Muscle of leg (tissue), 11 donors: ENCODE data around the gene BANP. TPM values are rescaled to one million over a fixed set of nuclear protein-coding genes. Genes with fewer than 3 reads are reported as not detected.

Experiments used
- DNase-seq: peaks from one replicate; pipeline ENCODE4 v3.0.0; 2013
- H3K27ac ChIP-seq: one replicate; pipeline ENCODE4 v1.5.1; 2013; ENCODE audit warnings: mild to moderate bottlenecking, low read length, control low read depth
- H3K27me3 ChIP-seq: one replicate; pipeline ENCODE4 v1.6.1; 2013; ENCODE audit warnings: low read length; ENCODE audit not compliant: control insufficient read depth, insufficient read depth
- H3K36me3 ChIP-seq: one replicate; pipeline ENCODE4 v1.6.1; 2013; ENCODE audit warnings: low read length; ENCODE audit not compliant: control insufficient read depth, insufficient read depth
- H3K4me1 ChIP-seq: one replicate; pipeline ENCODE4 v1.6.1; 2013; ENCODE audit warnings: low read length; ENCODE audit not compliant: control insufficient read depth, insufficient read depth
- H3K4me3 ChIP-seq: one replicate; pipeline ENCODE4 v1.5.1; 2013; ENCODE audit warnings: low read length, control low read depth
- H3K9me3 ChIP-seq: replicated peaks from 2 replicates; pipeline ENCODE4 v1.6.1; 2013; ENCODE audit warnings: low read depth, low read length; ENCODE audit not compliant: control insufficient read depth
- WGBS: methylation state at CpG from one replicate; pipeline ENCODE4 v1.1.5; 2013; ENCODE audit warnings: missing lambda C conversion rate; ENCODE audit not compliant: insufficient coverage; 5-methylcytosine and 5-hydroxymethylcytosine counted together
- polyA plus RNA-seq, 8 donors: library from polyadenylated mRNA; unstranded; fragments of 120-200 nt; gene quantifications; one replicate each; pipeline versions ENCODE4 v1.2.1 to v1.2.3, GENCODE V29; 2013; ENCODE audit warnings: inconsistent platforms in 1 of 8, low replicate concordance in 1 of 8; ENCODE audit not compliant: insufficient read length in 8 of 8, insufficient read depth in 1 of 8
- total RNA-seq: library from RNA; stranded (reverse); fragments of 120-200 nt; gene quantifications from one replicate; pipeline ENCODE4 v1.2.4, GENCODE V29; 2013

Gene BANP
- total and polyA plus RNA-seq, 9 donors, result 11.2 to 18.9 (median 15.1) TPM

DNA sequence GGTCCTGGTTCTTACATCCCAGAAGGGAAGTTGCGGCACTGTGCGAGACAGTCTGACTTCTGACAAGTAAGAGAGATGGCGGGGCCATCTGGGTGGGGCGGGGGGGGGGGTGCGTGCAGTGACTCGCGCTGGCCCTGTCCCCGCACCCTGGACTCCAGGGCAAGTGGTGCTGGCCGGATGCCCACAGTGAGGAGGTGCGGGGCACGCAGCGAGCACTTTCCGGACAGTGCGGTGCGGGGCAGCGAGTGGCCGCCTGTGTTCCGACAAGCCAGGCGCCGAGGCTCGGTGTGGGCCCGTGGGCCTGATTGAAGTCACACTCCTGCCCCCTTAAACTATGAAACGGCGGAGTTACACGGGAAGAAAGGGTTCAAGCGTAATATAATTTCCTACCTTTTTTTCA lies 106.4 kb downstream of the BANP start:
- no peaks in the 10 kb centered on the region for H3K27me3 ChIP-seq
- no peak overlapping the region for H3K4me3 ChIP-seq
- peak overlapping the region; percentile 15 for H3K27ac ChIP-seq
- H3K36me3 ChIP-seq, result peaks cover 25% of the 10 kb centered on the region
- WGBS, result 96% methylated on average over 13 of the region's 26 CpGs
- no peaks in the 10 kb centered on the region for H3K9me3 ChIP-seq
- peaks cover 29% of the 10 kb centered on the region for H3K4me1 ChIP-seq
- DNase-seq, result no peak

DNA sequence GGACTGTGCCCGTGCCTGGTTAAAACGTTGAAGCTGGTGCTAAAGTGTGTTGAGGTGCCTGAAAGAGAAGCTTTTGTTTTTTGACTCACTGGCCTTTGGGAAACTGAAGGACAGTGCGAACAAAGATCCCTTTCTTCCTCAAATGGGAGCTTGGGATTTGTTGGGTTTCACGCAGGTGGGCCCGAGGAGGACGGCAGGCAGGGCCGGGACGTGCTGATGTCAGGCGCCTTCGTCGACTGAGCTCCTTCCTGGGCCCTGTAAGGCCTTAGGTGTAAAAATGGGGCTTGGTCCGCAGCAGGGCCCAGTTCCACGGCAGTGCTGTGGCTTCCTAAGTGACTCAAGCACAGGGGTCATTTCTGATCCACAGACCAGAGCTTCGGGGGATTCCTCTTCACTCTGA lies 106.9 kb downstream of the BANP start:
- Histone ChIP-seq H3K9me3 (no peaks in the 10 kb centered on the region), H3K4me3 (no peak overlapping the region), H3K36me3 (peaks cover 22% of the 10 kb centered on the region), H3K27me3 (no peaks in the 10 kb centered on the region), H3K27ac (peak overlapping the region; percentile 15), H3K4me1 (peaks cover 33% of the 10 kb centered on the region)
- WGBS, result 59% methylated on average over 12 of the region's 14 CpGs
- DNase-seq, result no peak

DNA sequence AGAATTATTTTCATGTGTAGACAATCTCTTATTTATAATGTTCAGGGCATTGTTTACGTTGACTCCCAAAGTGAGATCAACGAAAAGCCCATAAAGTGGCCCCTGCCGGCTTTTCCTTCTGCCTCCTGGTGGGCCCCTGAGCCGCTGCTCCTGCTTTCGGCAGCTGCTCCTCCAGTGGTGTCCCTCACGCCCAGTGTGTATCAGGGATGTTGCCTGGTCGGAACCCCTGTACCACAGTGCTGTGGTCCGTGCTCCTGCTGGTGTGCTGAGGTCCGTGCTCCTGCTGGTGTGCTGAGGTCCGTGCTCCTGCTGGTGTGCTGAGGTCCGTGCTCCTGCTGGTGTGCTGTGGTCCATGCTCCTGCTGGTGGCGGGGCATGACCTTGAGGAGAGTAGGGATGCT lies 107.6 kb downstream of the BANP start:
- Histone ChIP-seq H3K4me1 (peaks cover 38% of the 10 kb centered on the region), H3K4me3 (no peak overlapping the region), H3K9me3 (no peaks in the 10 kb centered on the region), H3K36me3 (peaks cover 22% of the 10 kb centered on the region), H3K27ac (no peak overlapping the region), H3K27me3 (no peaks in the 10 kb centered on the region)
- DNase-seq, result no peak
- 61% methylated on average over 7 of the region's 12 CpGs for WGBS

DNA sequence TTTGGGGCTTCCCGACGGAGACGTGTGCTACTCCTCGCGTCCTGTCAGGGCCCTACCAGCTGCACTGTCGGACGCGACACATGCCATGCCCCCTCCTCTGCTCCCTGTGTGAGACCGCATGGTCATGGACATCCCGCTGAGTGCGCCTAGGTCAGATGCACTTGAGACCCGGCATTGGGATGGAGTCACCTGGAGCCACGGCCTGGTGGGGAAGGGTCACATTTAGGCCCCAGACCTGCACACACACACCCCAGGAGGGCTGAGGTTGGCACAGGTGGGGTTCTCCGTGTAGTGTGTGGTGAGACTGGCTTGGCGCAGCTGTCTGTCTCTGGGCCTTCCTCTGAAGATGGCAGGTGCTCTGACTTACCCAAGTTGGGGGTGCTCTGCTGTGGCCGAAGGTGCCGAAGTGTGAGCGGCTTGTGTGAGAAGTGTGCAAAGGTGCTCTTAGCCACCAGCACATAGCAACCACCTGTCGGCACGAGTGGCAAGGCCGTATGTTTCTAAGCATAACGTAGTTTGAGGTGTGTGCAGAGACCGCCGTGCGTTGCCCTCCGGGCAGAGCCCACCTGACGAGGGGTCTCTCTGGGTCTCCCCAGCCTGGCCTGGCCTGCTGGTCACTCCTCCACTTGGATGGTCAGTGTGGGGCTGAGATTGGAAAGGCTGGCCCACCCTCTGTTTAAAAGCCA lies 108.6 kb downstream of the BANP start:
- H3K4me3 ChIP-seq, result no peak overlapping the region
- no peaks in the 10 kb centered on the region for H3K27me3 ChIP-seq
- DNase-seq, result no peak
- peaks cover 24% of the 10 kb centered on the region for H3K36me3 ChIP-seq
- H3K4me1 ChIP-seq, result peaks cover 44% of the 10 kb centered on the region
- H3K9me3 ChIP-seq, result peaks cover under 1% of the 10 kb centered on the region
- 96% methylated on average over 22 of the region's 27 CpGs for whole genome bisulfite sequencing
- no peak overlapping the region for H3K27ac ChIP-seq

DNA sequence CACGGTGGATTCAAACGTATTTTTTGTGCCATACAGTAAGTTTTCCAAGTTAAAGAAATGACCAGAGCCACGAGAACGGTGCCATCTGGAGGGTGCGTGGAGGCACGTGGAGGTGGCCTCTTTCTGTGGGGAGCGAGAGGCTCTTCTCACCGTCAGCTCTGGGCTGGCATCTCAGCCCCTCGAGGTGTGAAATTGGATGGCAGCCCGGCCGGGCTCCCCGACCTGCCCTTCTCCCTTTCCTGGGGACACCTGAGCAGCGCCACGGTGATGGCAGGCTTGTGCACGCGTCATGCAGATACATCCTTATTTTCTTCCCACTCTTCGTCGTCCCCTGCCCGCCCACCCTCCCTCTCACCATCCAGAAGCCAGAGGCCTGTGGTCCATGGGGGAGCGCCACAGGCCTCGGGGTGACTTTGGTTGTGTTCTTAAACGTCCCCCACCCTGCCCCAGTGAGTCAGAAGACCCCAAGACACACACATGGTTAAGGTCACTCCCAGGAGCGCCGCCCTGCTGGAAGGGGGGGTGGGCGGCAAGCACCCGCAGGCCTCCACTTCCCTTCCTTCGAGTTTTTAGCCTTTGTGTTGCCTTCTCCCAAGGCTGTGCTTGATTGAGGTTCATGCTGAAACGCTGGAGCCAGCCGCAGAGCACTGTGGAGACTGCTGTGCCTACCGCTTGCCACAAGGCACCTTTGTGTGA lies 109.4 kb downstream of the BANP start:
- 89% methylated on average over 20 of the region's 30 CpGs for WGBS
- Histone ChIP-seq H3K27me3 (no peaks in the 10 kb centered on the region), H3K27ac (no peak overlapping the region), H3K4me3 (no peak overlapping the region), H3K36me3 (peaks cover 27% of the 10 kb centered on the region), H3K9me3 (peaks cover 2% of the 10 kb centered on the region), H3K4me1 (peaks cover 44% of the 10 kb centered on the region)
- DNase-seq, result no peak

DNA sequence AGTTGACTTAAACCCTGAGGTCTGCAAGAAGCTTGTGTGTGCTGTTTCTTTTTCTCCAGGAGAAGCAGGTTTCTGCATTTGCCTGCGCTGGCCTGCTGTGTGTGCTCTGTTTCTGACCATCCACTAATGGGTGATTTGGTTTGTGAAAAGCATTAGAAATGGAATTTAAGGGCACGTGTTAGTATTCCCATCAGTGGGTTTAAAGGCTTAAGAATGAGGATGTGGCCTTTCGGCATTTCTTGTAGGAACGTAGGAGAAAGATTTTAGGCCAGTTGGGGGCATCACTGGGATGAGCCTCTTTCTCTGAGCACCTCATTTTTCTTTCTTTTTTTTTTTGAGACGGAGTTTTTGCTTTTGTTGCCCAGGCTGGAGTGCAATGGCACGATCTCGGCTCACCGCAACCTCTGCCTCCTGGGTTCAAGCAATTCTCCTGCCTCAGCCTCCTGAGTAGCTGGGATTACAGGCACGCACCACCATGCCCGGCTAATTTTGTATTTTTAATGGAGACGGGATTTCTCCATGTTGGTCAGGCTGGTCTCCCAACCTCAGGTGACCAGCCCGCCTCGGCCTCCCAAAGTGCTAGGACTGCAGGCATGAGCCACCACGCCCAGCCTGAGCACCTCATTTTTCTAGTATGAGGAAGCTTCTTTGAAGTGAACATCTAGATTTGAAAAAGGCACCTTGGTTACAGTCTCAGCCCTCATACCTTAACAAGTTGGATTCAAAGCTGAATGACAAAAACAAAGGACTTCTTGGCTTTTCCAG lies 110.3 kb downstream of the BANP start:
- peaks cover 27% of the 10 kb centered on the region for H3K36me3 ChIP-seq
- H3K4me3 ChIP-seq, result no peak overlapping the region
- H3K9me3 ChIP-seq, result peaks cover 2% of the 10 kb centered on the region
- 89% methylated on average over 5 of the region's 14 CpGs for WGBS
- no peak for DNase-seq
- H3K27ac ChIP-seq, result peak overlapping the region; percentile 77
- H3K27me3 ChIP-seq, result no peaks in the 10 kb centered on the region
- peaks cover 38% of the 10 kb centered on the region for H3K4me1 ChIP-seq

DNA sequence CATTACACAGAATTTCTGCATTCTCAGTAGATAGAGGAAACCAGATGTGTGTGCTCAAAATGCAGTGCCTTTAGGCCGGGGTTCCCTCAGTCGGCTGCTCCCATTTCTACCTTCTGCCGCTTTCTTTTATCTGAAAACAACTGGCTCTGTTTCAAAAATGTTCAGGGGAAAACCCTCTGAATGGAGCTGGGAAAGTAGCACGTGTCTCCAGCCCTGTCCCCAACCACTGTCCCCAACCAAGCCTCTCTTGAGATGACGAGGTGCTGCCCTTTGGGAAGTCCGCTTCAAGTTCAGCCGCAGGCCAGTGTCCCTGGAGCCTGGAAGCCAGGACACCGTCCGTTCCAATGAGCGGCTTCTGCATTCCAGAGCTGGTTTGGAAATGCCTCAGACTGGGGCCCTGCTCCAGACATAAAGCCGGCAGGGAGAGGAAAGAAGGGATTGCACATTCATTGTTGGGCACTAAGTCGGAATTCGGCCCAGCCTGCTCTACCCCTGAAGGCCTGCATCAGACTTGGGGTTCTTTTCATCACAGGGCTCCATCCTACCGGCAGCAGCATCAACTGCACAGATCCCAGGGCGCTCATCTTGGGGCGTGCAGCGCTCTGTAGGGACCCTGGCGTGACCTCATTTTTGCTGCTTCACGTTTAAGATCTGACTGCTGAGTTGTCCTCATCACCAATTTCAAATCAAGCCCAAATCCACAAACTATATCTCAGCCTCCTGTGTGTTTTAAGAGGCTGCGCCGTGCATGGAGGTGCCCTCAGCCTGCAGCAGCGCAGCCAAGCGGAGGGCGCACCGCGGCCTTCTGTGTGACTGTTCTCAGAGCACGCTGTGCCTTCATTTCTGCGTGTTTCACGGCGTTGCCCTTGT lies 111.3 kb downstream of the BANP start:
- H3K27ac ChIP-seq, result peak overlapping the region; percentile 77
- H3K36me3 ChIP-seq, result peaks cover 28% of the 10 kb centered on the region
- peak; percentile 76 for DNase-seq

DNA sequence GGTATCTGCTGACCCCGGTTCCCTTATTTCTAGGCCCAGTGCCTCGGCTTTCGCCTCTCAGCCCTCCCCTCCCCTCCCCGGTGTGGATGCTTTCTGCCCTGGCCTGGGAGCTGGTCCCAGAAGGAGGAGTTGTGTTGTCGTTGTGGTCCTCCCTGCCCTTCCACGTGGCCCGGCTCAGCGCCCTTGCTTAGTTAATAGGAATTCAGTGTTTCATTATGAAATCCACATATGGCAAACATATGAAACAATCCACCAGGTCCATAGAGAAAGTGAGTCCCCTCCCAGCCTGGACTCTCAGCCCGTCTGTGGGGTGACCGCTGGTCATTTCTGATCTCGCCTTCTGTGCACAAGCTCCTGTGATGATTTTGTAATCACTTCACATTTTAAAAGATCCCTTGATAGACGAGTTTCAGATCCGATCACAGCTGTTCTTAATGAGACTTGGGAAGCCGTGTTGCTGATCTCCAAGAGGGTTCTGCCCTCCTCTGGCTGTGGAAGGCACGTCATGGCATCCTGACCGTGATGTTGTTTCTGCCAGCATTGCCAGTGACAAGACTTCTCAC lies 112.1 kb downstream of the BANP start:
- peak overlapping the region; percentile 77 for H3K27ac ChIP-seq

More for the DNA sequence above, 111.3 kb downstream of the BANP start:
- H3K4me3 ChIP-seq, result no peak overlapping the region
- WGBS, result 43% methylated on average over 27 of the region's 30 CpGs
- no peaks in the 10 kb centered on the region for H3K27me3 ChIP-seq
- H3K9me3 ChIP-seq, result peaks cover 2% of the 10 kb centered on the region
- H3K4me1 ChIP-seq, result peaks cover 31% of the 10 kb centered on the region

DNA sequence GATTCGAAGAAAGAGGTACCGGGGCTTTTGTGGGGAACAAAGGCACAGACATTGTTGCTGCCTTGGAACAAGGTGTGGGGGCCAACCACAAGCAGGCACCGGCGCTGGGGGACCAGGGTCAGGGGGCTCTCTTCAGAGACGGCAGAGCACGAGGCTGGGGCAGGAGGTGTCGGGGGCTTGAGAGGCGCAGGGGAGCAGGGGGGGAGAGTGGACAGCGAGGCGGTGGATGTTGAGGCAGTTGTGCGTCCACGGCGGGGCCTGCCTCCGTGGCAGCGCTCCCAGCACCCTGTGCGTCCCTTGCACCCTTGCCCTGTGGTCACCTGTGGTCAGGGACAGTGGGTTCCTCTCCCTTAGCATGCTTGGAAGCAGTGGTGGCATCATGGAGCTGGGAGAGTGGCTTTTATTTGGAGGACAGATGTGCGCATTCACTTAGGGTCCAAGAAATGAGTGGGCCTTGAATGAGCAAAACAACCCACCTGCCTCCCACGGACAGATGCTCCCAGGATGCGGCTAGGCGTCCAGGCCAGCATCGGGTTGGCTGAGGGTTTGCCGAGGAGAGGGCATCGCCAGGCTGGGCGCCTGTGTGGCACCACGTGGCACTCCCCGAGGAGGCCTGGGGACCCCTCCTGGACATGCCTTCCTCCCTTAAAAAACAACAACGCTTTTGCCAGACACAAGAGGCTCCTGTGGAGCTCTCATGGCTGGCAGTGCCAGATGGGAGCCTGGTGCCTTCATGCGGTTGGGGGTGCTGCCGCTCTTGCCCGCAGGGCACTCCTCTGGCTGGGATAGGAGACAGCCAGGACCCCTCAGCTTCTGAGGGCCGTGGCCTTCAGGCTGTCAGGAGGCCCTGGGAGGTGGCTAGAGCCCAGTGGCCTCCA lies 113.0 kb downstream of the BANP start:
- Histone ChIP-seq H3K36me3 (peaks cover 30% of the 10 kb centered on the region), H3K9me3 (peaks cover 2% of the 10 kb centered on the region), H3K27ac (peak overlapping the region; percentile 77), H3K4me1 (peaks cover 44% of the 10 kb centered on the region), H3K4me3 (no peak overlapping the region), H3K27me3 (no peaks in the 10 kb centered on the region)
- no peak for DNase-seq
- 87% methylated on average over 27 of the region's 31 CpGs for WGBS

More for the DNA sequence above, 112.1 kb downstream of the BANP start:
- Histone ChIP-seq H3K4me1 (peaks cover 34% of the 10 kb centered on the region), H3K9me3 (peaks cover 2% of the 10 kb centered on the region), H3K4me3 (no peak overlapping the region), H3K36me3 (peaks cover 31% of the 10 kb centered on the region), H3K27me3 (no peaks in the 10 kb centered on the region)
- 16% methylated on average over 9 of the region's 16 CpGs for WGBS
- peak; percentile 89 for DNase-seq
